Cerebellar cortex (tissue), 1 donor: ENCODE measurements around the gene MT4.

Source experiments
- DNase-seq: peaks from one replicate; pipeline ENCODE4 v3.0.0-alpha.2; 2015; ENCODE audit warnings: low spot score

The MT4 gene

GRCh38 chr16:56564793-56565477 lies at the start of gene MT4:
Gene MT4, plus strand, starts transcription at chr16:56565073. Its CDS starts 56 bp downstream, at chr16:56565129.
- no peak for DNase-seq

- peak; percentile 10 for DNase-seq
Measured at GRCh38 chr16:56515665-56516064, 49.2 kb upstream of the MT4 start.

- DNase-seq: no peak
Measured at GRCh38 chr16:56517206-56517605, 47.7 kb upstream of the MT4 start.

GRCh38 chr16:56518425-56518824 lies 46.4 kb upstream of the MT4 start:
- no peak for DNase-seq

GRCh38 chr16:56519459-56520250 lies 45.2 kb upstream of the MT4 start, which contains the start of gene BBS2:
Gene BBS2, minus strand, starts transcription at chr16:56520024. Its CDS starts 162 bp downstream, at chr16:56519862.
- DNase-seq: peak; percentile 83

GRCh38 chr16:56520251-56520577 lies 44.7 kb upstream of the MT4 start:
- no peak for DNase-seq

GRCh38 chr16:56525236-56525635 lies 39.6 kb upstream of the MT4 start:
- DNase-seq: no peak

- no peak for DNase-seq
Measured at GRCh38 chr16:56530872-56531271, 34.0 kb upstream of the MT4 start.

- DNase-seq: no peak
Measured at GRCh38 chr16:56532714-56533113, 32.2 kb upstream of the MT4 start.

GRCh38 chr16:56534847-56535383 lies 30.0 kb upstream of the MT4 start:
- DNase-seq: no peak

- no peak for DNase-seq
Measured at GRCh38 chr16:56538331-56538730, 26.5 kb upstream of the MT4 start.

- DNase-seq: no peak
Measured at GRCh38 chr16:56539656-56540055, 25.2 kb upstream of the MT4 start.

GRCh38 chr16:56542039-56542438 lies 22.8 kb upstream of the MT4 start:
- DNase-seq: no peak

- DNase-seq: peak; percentile 39
Measured at GRCh38 chr16:56547120-56547948, 17.5 kb upstream of the MT4 start.

GRCh38 chr16:56547949-56548567 lies 16.8 kb upstream of the MT4 start:
- DNase-seq: no peak

GRCh38 chr16:56549161-56549560 lies 15.7 kb upstream of the MT4 start:
- no peak for DNase-seq

GRCh38 chr16:56549744-56550385 lies 15.0 kb upstream of the MT4 start:
- no peak for DNase-seq

- peak; percentile 48 for DNase-seq
Measured at GRCh38 chr16:56551796-56552738, 12.8 kb upstream of the MT4 start.

GRCh38 chr16:56554441-56554840 lies 10.4 kb upstream of the MT4 start:
- DNase-seq: no peak
